ENCODE measurements around the gene NNMT.

DNA sequence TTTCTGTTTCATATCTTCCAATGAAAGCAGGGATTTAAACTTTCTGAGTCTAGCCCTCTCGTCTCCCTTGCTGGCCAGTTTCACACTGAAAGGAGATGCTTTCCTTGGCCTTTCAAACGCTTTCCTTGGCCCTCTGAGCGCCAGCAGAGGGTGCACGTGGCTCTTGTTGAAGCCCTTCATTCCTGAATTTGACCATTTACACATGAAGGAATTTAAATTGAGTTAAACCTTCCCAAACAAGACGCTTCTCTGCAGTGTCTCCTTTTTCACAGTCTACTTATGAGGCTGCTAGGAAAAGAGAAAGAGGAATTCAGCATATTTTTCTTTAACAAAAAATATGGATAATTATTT is 21.6 kb downstream of the NNMT start:
- TF ChIP-seq POLR2A (IDR thresholded peaks at IDR 0.05), result no peak
- TF ChIP-seq, protein P1, sequence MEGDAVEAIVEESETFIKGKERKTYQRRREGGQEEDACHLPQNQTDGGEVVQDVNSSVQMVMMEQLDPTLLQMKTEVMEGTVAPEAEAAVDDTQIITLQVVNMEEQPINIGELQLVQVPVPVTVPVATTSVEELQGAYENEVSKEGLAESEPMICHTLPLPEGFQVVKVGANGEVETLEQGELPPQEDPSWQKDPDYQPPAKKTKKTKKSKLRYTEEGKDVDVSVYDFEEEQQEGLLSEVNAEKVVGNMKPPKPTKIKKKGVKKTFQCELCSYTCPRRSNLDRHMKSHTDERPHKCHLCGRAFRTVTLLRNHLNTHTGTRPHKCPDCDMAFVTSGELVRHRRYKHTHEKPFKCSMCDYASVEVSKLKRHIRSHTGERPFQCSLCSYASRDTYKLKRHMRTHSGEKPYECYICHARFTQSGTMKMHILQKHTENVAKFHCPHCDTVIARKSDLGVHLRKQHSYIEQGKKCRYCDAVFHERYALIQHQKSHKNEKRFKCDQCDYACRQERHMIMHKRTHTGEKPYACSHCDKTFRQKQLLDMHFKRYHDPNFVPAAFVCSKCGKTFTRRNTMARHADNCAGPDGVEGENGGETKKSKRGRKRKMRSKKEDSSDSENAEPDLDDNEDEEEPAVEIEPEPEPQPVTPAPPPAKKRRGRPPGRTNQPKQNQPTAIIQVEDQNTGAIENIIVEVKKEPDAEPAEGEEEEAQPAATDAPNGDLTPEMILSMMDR (IDR thresholded peaks at IDR 0.05), result no peak
- no peak for TF ChIP-seq POLR2AphosphoS5 (IDR thresholded peaks at IDR 0.05)

All from prostate gland (tissue), 2 donors.